HEK293 (cell line): ENCODE data around the gene CHGA.

ENCODE experiments used
- CTCF ChIA-PET: fragments of 350-600 bp; formaldehyde crosslinking; extraction: SDS; loops from one replicate; lab custom pipeline; 2021; ENCODE audit warnings: antibody characterized with exemption; lab: Yijun Ruan, JAX
- POLR2A ChIA-PET: fragments of 300-600 bp; formaldehyde crosslinking; extraction: SDS; loops from one replicate; lab custom pipeline; 2020; ENCODE audit warnings: antibody characterized with exemption, inconsistent platforms; lab: Yijun Ruan, JAX
- H3K27ac ChIP-seq: fragments of 200-500 bp; sonication (Bioruptor generic); 2 replicates; pipeline ENCODE4 v1.5.1; 2014; ENCODE audit warnings: low read depth, low read length, control low read depth, inconsistent platforms; ENCODE audit errors: extremely low read depth
- H3K36me3 ChIP-seq, 2 experiments: fragments of 200-500 bp in 1 of 2; sonication (Bioruptor generic) in 1 of 2; 1 replicate in 1 of 2; 2 replicates in 1 of 2; pipeline ENCODE4 v1.5.1; 2014 to 2017; ENCODE audit warnings: inconsistent platforms in 2 of 2, low read length in 2 of 2; ENCODE audit not compliant: control insufficient read depth in 2 of 2, insufficient read depth in 1 of 2
- H3K4me1 ChIP-seq: fragments of 200-500 bp; sonication (Bioruptor generic); 2 replicates; pipeline ENCODE4 v1.5.1; 2014; ENCODE audit warnings: mild to moderate bottlenecking, low read length, inconsistent platforms; ENCODE audit not compliant: control insufficient read depth, insufficient read depth
- H3K4me3 ChIP-seq: 2 replicates; pipeline ENCODE4 v1.5.1; 2011; ENCODE audit warnings: low read depth, mild to moderate bottlenecking, control low read depth, low read length, moderate library complexity
- H3K9me3 ChIP-seq: fragments of 200-500 bp; sonication (Bioruptor generic); 2 replicates; pipeline ENCODE4 v1.5.1; 2014; ENCODE audit warnings: low read depth, low read length, inconsistent platforms; ENCODE audit not compliant: control insufficient read depth, insufficient read depth
- BCL11A ChIP-seq: fragments of 450-650 bp; formaldehyde crosslinking; IDR thresholded peaks from 2 replicates; pipeline ENCODE4 v1.5.1; 2016; ENCODE audit warnings: low read depth, missing biosample characterization, missing genetic modification characterization
- ELK4 ChIP-seq: IDR thresholded peaks from 2 replicates; pipeline ENCODE4 v1.6.1; 2011; ENCODE audit warnings: mild to moderate bottlenecking, low read depth, low read length, borderline replicate concordance
- HOXA7 ChIP-seq: sonication (generic); formaldehyde crosslinking; IDR thresholded peaks from 2 replicates; pipeline ENCODE4 v1.8.1; 2022; ENCODE audit warnings: missing genetic modification reagents, borderline replicate concordance
- HOXC10 ChIP-seq: sonication (generic); formaldehyde crosslinking; IDR thresholded peaks from 2 replicates; pipeline ENCODE4 v1.8.1; 2023; ENCODE audit warnings: mild to moderate bottlenecking, missing genetic modification reagents
- INSM2 ChIP-seq: fragments of 450-650 bp; formaldehyde crosslinking; IDR thresholded peaks from 2 replicates; pipeline ENCODE4 v1.5.1; 2016; ENCODE audit warnings: missing biosample characterization, missing genetic modification characterization
- KLF10 ChIP-seq: fragments of 450-650 bp; IDR thresholded peaks from 2 replicates; pipeline ENCODE4 v1.5.1; 2018; ENCODE audit warnings: missing biosample characterization, mild to moderate bottlenecking, missing genetic modification characterization
- OSR2 ChIP-seq: fragments of 450-650 bp; formaldehyde crosslinking; IDR thresholded peaks from 2 replicates; pipeline ENCODE4 v1.5.1; 2016; ENCODE audit warnings: missing biosample characterization, missing genetic modification characterization
- PATZ1 ChIP-seq: fragments of 450-650 bp; formaldehyde crosslinking; IDR thresholded peaks from 2 replicates; pipeline ENCODE4 v1.5.1; 2016; ENCODE audit warnings: missing biosample characterization, missing genetic modification characterization
- SETDB1 ChIP-seq: IDR thresholded peaks from one replicate; pipeline ENCODE4 v1.6.1; 2017; ENCODE audit warnings: mild to moderate bottlenecking, low read length, moderate library complexity, mixed read lengths; ENCODE audit not compliant: insufficient read length
- ZEB2 ChIP-seq: fragments of 450-650 bp; formaldehyde crosslinking; IDR thresholded peaks from 2 replicates; pipeline ENCODE4 v1.5.1; 2016; ENCODE audit warnings: missing biosample characterization, missing genetic modification characterization
- ZNF248 ChIP-seq: fragments of 450-650 bp; formaldehyde crosslinking; IDR thresholded peaks from 2 replicates; pipeline ENCODE4 v1.5.1; 2017; ENCODE audit warnings: missing biosample characterization, missing genetic modification characterization
- ZNF280D ChIP-seq: fragments of 450-650 bp; formaldehyde crosslinking; IDR thresholded peaks from 2 replicates; pipeline ENCODE4 v1.5.1; 2016; ENCODE audit warnings: missing biosample characterization, missing genetic modification characterization
- ZNF311 ChIP-seq: fragments of 450-650 bp; formaldehyde crosslinking; IDR thresholded peaks from 2 replicates; pipeline ENCODE4 v1.5.1; 2017; ENCODE audit warnings: missing biosample characterization, missing genetic modification characterization, borderline replicate concordance
- ZNF366 ChIP-seq: fragments of 450-650 bp; formaldehyde crosslinking; conservative IDR thresholded peaks from 2 replicates; pipeline ENCODE4 v1.5.1; 2016; ENCODE audit warnings: missing biosample characterization, missing genetic modification characterization
- ZNF514 ChIP-seq: fragments of 450-650 bp; formaldehyde crosslinking; IDR thresholded peaks from 2 replicates; pipeline ENCODE4 v1.5.1; 2016; ENCODE audit warnings: missing biosample characterization, missing genetic modification characterization
- ZNF530 ChIP-seq: fragments of 450-650 bp; formaldehyde crosslinking; IDR thresholded peaks from 2 replicates; pipeline ENCODE4 v1.5.1; 2016; ENCODE audit warnings: low read depth, missing biosample characterization, missing genetic modification characterization
- ZNF549 ChIP-seq: fragments of 450-650 bp; IDR thresholded peaks from 2 replicates; pipeline ENCODE4 v1.5.1; 2018; ENCODE audit warnings: missing biosample characterization, missing genetic modification characterization, mild to moderate bottlenecking, inconsistent platforms, moderate library complexity
- ZNF585B ChIP-seq: fragments of 450-650 bp; formaldehyde crosslinking; IDR thresholded peaks from 2 replicates; pipeline ENCODE4 v1.5.1; 2016; ENCODE audit warnings: missing biosample characterization, missing genetic modification characterization
- ZNF768 ChIP-seq: fragments of 450-650 bp; formaldehyde crosslinking; IDR thresholded peaks from 2 replicates; pipeline ENCODE4 v1.5.1; 2018; ENCODE audit warnings: missing biosample characterization, mild to moderate bottlenecking, missing genetic modification characterization
- ZSCAN16 ChIP-seq: fragments of 450-650 bp; formaldehyde crosslinking; IDR thresholded peaks from 2 replicates; pipeline ENCODE4 v1.5.1; 2016; ENCODE audit warnings: missing biosample characterization, missing genetic modification characterization

The CHGA gene

GRCh38 chr14:92968291-92969020 is 45.5 kb downstream of the CHGA start (continued):
- TF ChIP-seq BCL11A (tag by site-specific recombination) (no peak), ELK4 (no peak), ZNF280D (tag by site-specific recombination) (no peak), ZNF248 (tag by site-specific recombination) (no peak), ZNF311 (tag by site-specific recombination) (no peak), ZNF514 (tag by site-specific recombination) (no peak), OSR2 (no peak)

GRCh38 chr14:92969430-92969829 is 46.5 kb downstream of the CHGA start:
- no peaks in the 10 kb centered on the region for H3K9me3 ChIP-seq
- TF ChIP-seq ZNF768 (tag by site-specific recombination) (no peak), HOXA7 (CRISPR knock-in tag) (no peak), ZNF585B (tag by site-specific recombination) (no peak), PATZ1 (tag by site-specific recombination) (no peak), ZNF366 (no peak)
- TF ChIP-seq, all 188 proteins: peak for 0
- no peak overlapping the region for H3K4me3 ChIP-seq
- H3K4me1 ChIP-seq = no peaks in the 10 kb centered on the region
- CTCF ChIA-PET = interaction anchor here (1.6 to 2.9 kb wide), 2 partner anchors 143 to 169 kb away, joined by 3 to 7 read pairs; no protein-coding TSS in a partner anchor
- POLR2A ChIA-PET = no interaction called here
- H3K36me3 ChIP-seq = no peaks in the 10 kb centered on the region
- H3K27ac ChIP-seq = no peak overlapping the region

- Histone ChIP-seq H3K9me3 (no peaks in the 10 kb centered on the region), H3K4me1 (no peaks in the 10 kb centered on the region), H3K4me3 (no peak overlapping the region), H3K27ac (no peak overlapping the region), H3K36me3 (no peaks in the 10 kb centered on the region)
- CTCF ChIA-PET = interaction anchor here (1.6 to 2.9 kb wide), 2 partner anchors 143 to 168 kb away, joined by 3 to 7 read pairs; no protein-coding TSS in a partner anchor
- TF ChIP-seq KLF10 (tag by site-specific recombination) = no peak
- no peak for TF ChIP-seq ZSCAN16 (tag by site-specific recombination)
- no peak for TF ChIP-seq INSM2 (tag by site-specific recombination)
- TF ChIP-seq SETDB1 = no peak
- TF ChIP-seq HOXC10 (CRISPR knock-in tag) = no peak
- no peak for TF ChIP-seq ZNF549 (tag by site-specific recombination)
- TF ChIP-seq ZEB2 (tag by site-specific recombination) = no peak
- TF ChIP-seq ZNF530 (tag by site-specific recombination) = no peak
- POLR2A ChIA-PET = no interaction called here
Observed at GRCh38 chr14:92969871-92970270, 46.9 kb downstream of the CHGA start.
